GM12875 (cell line): ENCODE results near the gene TBC1D22A.

Experiments
- H3K4me3 ChIP-seq: one replicate; pipeline ENCODE4 v1.5.1; 2011; ENCODE audit warnings: low read depth, low read length, control low read depth
- TF ChIP-seq, protein P1 (sequence below): IDR thresholded peaks from 2 replicates; pipeline ENCODE4 v1.5.1; 2011; ENCODE audit warnings: low read depth, mild to moderate bottlenecking, control low read depth, inconsistent platforms, low read length, moderate library complexity, borderline replicate concordance; ENCODE audit not compliant: insufficient read depth

The TBC1D22A gene

DNA sequence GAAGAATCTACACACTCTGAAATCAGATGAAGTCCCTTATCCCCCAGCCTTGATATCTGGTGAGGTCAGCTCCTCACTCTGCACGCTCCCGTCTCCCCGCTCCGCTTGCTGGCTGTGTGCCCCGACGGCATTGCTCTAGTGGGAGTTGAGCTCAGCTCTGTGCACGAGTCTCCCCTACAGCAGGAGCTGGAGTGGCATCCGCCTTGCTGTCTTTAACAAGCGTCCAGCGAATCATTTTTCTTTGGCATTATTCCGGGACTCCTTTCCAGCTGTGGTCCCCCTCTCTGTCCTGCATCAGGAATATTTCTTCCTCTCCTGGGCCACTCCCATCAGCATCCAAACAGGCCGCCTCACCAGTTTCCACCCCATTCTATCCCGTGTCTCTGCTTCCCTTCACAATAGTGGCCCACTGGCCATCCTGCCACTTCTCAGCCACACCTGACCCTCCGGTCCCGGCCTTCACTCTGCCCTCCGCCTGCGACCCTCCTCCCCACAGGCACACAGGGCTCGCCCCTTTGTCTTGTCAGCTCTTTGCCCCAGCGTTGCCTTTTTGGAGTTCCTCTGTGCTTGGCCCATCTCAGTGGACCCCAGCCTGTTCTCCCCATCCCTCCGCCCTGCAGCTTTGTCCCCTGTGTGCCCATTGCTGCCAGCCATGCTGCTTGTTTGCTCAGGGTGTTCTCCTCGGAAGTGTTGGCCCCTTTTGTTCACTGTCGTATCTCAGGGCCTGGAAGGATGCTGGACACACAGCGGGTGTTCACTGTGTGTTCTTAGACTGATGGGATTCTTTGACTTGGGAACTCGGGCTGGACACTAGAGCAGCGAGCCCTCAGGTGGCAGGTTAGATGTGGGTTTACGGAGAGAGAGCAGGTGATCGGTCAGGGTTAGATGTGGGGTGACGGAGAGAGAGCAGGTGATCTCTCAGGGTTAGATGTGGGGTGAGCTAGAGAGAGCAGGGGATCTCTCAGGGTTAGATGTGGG is 441.8 kb downstream of the TBC1D22A start:
- no peak overlapping the region for H3K4me3 ChIP-seq
- TF ChIP-seq, protein P1, sequence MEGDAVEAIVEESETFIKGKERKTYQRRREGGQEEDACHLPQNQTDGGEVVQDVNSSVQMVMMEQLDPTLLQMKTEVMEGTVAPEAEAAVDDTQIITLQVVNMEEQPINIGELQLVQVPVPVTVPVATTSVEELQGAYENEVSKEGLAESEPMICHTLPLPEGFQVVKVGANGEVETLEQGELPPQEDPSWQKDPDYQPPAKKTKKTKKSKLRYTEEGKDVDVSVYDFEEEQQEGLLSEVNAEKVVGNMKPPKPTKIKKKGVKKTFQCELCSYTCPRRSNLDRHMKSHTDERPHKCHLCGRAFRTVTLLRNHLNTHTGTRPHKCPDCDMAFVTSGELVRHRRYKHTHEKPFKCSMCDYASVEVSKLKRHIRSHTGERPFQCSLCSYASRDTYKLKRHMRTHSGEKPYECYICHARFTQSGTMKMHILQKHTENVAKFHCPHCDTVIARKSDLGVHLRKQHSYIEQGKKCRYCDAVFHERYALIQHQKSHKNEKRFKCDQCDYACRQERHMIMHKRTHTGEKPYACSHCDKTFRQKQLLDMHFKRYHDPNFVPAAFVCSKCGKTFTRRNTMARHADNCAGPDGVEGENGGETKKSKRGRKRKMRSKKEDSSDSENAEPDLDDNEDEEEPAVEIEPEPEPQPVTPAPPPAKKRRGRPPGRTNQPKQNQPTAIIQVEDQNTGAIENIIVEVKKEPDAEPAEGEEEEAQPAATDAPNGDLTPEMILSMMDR: no peak

DNA sequence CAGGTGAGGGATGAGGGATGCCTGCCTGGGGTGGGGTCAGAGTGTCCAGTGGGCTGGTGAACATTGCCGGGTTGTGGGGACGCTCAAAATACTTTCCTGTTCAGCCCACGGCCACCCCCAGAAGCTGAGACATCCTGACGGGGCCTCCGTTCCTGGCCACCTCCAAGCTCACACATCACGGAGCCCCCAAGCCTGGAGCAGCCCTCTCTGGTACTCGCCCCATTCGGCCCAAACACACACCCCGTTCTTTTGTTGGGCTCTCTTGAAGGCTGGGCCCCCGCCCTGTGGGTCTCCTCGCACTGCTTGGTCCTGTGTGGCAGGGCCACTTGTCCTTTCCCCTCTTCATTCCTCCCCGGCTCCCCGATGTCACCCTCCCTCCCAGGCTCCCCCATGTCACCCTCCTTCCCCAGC is 442.6 kb downstream of the TBC1D22A start:
- TF ChIP-seq, protein P1: no peak

DNA sequence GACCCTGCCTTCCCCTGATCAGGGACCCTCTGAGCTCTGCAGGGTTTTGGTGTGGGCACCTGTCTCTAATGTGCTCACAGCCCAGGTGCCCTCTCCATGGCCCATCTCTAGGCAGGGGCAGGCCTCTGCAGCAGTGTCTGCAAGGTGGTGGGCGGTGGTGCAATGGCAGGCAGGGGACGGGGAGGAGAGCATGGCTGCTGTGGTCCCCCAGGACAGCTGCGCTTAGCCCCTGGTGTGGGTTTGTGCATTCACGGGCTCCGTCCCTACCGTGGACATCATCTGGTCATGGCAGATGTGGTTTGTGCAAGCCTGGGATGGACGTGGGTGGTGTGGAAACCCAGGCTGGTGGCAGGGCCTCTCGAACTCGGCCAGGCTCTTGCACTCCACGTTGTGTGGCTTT is 443.1 kb downstream of the TBC1D22A start:
- H3K4me3 ChIP-seq: no peak overlapping the region
- TF ChIP-seq, protein P1: no peak

More for the DNA sequence above, 442.6 kb downstream of the TBC1D22A start:
- no peak overlapping the region for H3K4me3 ChIP-seq

DNA sequence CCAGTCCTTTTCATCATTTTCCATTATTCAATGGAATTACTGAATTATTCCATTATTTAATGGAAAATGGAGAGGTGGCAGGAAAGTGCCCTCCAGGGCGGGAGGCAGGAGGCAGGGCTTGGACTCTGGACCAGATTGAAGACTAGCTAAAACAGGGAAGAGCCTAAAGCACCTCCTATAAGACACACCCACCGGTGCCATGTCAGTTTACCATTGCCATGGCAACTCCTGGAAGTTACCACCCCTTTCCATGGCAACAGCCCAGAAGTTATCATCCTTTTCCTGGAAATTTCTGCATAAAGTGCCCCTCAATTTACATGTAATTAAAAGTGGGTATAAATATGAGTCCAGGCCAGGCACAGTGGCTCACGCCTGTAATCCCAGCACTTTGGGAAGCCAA is 443.7 kb downstream of the TBC1D22A start:
- TF ChIP-seq, protein P1: no peak
- no peak overlapping the region for H3K4me3 ChIP-seq

DNA sequence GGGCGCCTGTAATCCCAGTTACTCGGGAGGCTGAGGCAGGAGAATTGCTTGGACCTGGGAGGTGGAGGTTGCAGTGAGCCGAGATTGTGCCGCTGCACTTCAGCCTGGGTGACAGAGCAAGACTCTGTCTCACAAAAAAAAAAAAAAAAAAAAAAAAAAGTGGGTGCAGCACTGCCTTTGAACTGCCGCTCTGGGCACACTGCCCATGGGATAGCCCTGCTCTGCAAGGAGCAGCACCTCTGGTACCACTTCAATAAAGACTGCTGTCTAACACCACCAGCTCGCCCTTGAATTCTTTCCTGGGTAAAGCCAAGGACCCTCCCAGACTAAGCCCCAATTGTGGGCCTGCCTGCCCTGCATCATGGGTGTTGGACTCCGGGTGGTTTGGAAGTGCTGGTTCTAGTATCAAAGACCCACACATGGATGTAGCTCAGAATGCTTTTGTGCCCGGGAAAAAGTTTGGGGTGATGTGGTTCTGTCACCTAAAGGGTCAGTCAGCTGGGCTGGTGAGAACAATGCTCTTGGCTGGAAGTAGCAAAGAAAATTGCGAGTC is 444.3 kb downstream of the TBC1D22A start:
- TF ChIP-seq, protein P1: no peak
- no peak overlapping the region for H3K4me3 ChIP-seq

DNA sequence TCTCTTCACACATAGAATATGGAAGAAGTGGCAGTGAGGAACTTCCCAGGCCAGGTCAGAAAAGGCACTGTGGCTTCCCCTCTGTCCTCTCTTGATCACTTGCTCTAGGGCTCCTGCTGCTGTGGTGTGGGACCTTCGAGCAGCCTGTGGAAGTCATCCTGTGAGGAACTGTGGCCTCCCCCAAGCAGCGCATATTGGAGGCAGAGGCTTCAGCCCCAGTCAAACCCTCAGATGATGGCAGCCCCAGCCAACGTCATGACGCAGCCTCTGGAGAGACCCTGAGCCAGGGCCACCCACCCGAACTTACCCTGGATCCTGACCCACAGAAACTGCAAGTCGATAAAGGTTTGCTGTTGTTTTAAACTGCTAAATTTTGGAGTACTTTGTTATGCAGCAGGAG is 444.9 kb downstream of the TBC1D22A start:
- TF ChIP-seq, protein P1: no peak

DNA sequence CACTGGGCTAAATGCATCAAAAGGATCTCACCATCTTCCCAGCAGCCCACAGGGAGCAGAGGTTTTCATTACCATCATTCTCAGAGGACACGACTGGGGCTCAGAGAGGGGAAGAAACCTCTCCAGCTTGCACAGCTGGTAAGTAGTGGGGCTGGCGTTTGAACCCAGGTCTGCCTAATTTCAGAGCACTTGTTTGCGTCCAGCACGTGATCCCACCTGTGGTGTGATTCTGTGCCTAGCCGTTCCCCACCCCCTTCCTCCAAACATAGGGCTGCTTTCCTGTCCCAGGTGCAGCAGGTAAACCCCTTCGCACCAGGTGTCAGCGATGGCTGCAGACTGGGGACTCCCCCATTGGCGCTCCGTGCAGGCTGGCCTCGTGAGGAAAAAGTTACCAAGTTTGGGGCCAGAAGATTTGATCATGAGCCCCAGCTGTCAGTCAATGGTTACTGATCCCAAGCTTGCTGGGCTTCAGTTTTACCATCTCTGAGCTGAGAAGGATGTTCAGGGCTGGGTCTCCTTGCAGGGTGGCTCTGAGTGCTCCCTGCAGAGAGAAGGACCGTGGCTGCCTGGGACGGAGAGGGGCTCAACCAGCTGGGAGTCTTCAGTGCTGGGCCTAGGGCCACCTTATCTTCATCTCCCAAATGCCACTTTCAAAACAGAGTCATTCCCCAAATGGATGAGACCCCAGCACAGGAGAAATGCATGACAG is 445.6 kb downstream of the TBC1D22A start:
- H3K4me3 ChIP-seq: no peak overlapping the region
- TF ChIP-seq, protein P1: no peak

More for the DNA sequence above, 444.9 kb downstream of the TBC1D22A start:
- no peak overlapping the region for H3K4me3 ChIP-seq
